Activated T-cell treated with anti-CD3 and anti-CD28 coated beads for 24 hours (primary cell): ENCODE results near the gene WDR45B.
"Not testable (repeated sequence)": the region's sequence is repeated elsewhere in the genome, so short reads cannot be mapped to it uniquely, and the experiment has no call there.

ENCODE experiments used
- DNase-seq: peaks from one replicate; pipeline ENCODE4 v3.0.0-alpha.2; 2020; ENCODE audit warnings: low read depth

The WDR45B gene

DNA sequence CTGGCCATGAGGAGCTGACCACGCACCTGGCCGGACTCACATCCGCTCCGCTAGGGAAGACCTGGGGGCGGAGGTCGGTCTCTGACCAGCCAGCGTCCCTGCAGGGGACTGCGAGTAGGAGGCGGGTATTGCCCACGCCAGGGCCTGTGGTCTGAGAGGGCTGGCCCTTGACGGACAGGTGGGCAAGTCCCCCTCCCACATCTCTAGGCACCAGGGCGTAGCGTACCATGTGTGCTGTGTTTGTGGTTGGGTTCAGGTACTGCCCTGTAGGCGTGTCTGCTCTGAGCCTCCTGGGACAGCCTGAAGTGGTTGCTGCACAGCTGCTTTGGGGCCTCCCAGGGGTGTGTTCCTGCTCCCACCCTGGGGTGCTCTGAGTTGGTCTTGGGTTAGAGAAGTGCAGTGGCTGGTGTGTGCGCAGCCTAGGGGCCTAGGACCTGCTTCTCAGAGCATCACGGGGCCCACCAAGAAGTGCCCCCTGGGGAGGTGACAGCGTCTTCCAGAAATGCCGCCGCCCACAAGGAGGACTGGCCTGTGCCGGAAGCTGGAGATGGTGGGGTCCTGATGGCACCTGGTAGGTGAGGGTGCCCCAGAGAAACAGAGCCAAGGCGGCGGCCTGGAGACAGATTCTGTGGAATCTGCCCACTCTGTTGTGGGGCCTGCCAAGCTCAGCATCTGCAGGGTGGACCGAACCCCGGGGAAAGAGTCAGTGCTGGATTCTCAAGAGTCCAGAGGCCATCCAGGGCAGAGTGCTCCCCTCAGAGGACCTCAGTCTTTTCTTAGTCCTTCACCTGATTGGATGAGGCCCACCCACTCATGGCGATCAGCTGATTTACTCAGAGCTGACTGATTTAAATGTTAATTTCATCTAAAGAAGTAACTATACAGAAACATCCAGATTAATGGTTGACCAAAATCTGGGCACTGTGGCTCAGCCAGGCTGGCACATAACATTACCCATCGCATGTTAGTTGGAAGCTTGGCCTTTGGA, 48.3 kb downstream of the WDR45B start:
- DNase-seq = no peak

DNA sequence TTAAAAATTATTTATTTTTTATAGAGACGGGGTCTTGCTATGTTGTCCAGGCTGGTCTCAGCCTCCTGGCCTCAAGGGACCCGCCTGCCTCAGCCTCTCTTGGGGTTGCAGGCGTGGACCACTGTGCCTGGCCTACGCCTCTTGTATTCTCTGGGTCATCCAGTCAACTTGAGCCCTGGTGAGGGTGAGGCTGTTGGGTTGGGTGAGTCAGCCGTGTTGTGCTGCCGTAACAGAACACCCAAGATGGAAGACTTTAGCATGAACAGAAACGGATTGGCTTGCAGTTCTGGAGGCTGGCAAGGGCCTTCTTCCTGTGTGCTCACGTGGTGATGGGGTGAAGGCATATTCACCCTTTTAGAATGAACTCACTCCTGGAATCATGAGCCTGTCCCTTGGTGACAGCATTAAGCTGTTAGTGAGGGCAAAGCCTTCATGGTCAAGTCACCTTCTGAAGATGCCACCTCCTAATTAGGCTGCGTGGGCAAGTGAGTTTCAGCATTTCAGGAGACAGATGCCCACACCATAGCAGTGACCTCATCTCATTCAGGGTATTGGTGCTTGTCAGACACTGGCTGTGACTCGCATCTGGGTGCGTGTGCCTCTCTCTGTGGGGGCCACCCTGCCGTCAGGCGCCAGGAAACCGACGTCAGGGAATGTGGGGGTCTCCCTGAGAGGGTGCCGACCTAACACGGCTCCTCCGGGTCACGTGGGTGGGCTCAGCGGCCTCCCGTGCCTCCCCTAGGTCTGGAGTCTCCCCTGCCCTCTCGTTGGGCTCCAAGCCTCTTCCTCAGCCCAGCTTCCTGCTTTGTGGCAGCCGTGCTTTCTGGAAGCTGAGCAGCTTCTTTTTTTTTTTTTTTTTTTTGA, 49.8 kb downstream of the WDR45B start:
- no peak for DNase-seq

DNA sequence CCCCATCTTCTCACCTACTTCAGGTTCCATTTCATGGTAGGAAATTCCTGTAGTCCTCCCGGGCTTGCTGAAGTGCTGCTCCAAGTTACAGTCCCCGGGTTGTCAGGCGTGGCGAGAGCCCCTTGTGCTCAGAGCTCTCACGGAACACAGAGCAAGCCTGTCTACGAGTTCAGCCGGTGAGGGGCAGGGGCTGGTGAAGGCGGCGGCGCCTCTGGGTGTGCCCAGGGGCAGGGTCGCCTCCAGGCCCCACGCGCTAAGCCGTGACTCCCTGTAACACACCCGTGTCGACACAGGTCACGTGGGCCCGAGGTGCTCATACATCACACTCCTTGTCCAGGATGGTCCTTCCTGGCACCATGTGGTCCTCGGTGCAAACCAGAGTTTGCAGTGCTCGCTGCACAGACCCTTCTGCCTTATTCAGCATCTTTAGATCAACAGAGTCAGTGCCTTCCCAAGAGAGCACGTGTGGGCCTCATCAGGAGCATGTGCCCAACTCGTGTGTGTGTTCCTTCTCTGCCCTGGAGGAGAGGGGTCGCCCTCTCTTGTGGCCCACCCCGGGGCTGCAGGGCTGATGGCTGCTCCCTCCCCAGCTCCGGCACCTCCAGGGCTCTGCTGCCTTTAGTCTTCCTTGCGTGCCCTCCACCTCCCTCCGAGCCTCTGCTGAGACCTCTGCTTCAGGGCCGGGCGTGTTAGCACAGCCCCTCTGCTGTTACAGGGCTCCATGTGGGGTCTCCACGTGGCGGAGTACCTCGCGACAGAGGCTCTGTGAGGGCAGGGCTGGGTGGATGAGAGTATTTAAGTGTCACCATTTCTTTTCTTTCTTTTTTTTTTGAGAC, 51.2 kb downstream of the WDR45B start:
- no peak for DNase-seq

DNA sequence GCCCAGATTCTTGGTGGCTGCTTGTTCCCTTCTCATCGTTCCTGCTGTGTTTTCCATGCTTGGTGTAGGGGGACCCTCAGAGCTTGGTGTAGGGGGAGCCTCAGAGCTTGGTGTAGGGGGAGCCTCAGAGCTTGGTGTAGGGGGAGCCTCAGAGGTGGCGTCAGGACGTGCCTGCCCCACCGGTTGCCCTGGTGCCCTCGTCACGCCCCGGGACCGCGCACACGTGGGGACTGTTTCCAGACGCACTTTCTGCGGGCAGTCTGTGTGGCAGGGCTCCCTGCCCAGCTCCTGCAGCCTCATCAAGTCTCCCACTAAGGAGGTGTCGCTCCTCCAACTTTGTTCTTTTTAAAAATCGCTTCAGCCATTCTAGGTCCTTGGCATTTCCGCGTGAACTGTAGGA, 51.9 kb downstream of the WDR45B start:
- DNase-seq = no peak

DNA sequence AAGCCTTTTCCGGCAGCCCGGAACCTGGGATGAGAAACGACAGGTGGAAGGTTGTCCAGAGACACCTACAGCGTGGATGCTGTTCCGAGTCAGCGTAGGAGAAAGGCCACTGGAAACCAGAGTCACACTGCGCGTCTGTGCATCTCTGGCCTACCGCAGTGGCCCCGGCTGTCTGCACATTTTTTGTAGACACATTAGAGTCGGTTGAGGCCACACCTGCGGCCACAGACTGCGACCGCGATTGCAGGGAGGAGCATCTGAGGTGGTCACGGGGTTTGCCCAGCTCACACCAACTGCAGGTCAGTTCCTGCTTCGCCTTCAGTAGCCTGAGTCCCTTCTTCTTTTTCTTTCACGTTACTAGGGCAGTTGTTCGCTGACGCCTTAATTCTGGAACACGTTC, 52.4 kb downstream of the WDR45B start:
- no peak for DNase-seq

DNA sequence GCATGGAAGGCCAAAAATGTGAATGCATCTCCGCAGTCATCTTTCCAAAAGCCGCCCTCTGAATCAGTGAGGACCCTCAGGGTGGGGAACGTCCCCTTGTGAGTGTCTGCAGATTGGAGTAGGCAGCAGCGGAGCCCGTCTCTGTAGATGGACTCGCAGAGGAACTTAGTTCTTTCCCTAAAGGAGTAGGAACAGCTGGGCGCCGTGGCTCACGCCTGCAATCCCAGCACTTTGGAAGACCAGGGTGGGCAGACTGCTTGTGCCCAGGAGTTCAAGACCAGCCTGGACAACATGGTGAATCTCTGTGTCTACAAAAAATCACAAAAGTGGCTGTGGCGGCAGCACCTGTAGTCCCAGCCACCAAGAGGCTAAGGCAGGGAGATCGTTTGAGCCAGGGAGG, 53.7 kb downstream of the WDR45B start:
- no peak for DNase-seq

DNA sequence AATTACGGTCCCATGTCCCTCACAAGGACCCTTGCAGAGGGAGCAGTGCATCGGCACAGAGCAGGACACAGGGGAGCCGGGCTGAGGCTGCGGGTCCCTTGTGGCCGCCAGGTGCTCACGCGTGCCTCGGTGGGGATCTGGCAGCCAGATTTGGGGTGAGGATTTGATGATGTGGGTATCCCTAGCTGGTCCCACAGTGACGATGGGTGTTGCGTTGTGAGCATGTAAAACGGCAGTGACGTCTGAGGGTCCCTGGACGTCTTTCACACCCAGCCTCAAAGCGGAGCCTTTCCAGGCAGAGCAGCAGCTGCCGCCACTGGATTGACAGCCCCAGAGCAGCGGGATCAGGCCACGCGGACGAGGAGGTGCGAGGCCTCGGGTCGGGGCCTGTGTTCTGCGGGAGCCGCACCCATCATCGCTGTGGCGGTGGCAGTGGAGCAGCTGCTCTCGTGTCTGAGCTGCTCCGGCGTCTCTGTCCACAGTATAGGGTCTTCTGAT, 54.6 kb downstream of the WDR45B start:
- DNase-seq = no peak

DNA sequence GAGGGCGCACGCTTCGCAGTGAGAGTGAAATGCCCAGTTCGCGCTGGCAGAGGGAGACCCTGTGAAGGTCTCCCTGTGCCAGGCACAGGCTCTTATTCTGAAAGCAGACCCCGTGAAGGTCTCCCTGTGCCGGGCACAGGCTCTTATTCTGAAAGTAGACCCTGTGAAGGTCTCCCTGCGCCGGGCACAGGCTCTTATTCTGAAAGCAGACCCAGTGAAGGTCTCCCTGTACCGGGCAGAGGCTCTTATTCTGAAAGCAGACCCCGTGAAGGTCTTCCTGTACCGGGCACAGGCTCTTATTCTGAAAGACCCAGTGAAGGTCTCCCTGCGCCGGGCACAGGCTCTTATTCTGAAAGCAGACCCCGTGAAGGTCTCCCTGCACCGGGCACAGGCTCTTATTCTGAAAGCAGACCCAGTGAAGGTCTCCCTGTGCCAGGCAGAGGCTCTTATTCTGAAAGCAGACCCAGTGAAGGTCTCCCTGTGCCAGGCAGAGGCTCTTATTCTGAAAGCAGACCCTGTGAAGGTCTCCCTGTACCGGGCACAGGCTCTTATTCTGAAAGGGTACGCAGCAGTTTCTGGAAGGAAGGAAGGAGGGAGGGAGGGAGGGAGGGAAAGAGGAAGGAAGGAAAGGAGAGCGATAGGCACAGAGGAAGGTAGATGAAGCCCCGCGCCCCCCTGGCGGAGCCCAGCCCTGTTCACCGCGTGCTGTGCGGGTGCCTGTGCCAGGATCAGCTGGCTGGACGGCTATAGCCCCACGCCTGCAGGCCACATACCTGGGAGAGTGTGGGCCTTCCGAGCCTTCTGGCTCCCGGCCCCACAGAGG, 55.3 kb downstream of the WDR45B start:
- DNase-seq = peak; percentile 52

DNA sequence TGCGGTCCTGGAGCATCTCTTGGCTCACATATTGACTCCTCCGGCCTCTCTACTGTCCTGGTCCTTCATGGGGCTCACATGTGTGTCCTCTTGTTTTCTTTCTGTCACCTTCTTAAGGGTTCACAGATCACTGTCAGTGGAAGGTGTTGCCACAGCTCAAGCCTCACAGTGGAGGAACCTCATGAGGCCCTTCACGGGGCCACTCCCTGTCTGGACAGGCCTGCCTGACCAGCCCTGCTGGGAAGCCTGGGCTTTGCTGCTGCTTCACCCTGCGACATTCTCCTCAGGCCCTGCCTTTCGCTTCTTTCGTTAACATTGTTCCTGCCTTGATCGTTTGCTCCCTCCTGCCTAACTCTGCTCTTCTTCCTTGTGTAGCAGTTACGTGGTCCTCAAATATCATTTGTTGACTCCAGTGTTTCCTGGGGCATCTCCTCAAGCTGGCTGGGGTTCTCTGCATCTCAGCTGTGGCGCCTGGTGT, 55.9 kb downstream of the WDR45B start:
- no peak for DNase-seq

DNA sequence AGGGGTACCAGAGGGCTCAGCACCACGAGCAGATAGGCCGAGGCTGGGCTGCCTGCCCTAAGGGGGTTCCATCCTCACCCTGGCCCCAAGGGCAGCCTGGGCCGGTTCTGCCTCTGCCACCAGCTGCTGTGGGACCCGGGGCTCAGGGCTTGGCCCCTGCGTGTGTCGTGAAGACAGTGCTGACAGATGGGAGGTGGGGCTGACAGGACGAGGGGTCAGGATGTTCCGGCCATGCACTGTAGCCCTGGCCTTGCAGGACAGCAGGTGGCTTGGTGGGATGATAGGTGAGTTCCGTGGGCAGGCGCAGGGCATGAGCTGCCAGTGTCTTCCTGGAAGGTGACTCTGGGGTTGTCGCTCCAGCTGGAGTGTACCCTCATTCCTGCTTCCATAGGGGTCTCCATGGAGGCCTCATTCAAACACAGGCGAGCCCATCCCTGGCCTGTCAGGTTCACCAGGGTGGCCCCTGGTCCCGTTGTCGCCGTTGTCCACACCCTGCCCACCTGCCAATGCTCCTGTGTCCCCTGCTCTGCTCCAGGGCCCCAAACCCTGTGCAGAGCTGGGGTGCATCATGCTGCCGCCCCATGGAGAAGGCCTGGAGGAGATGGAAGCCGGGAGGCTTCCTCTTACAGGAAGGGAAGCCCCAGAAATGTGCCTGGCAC, 57.2 kb downstream of the WDR45B start:
- DNase-seq = no peak

DNA sequence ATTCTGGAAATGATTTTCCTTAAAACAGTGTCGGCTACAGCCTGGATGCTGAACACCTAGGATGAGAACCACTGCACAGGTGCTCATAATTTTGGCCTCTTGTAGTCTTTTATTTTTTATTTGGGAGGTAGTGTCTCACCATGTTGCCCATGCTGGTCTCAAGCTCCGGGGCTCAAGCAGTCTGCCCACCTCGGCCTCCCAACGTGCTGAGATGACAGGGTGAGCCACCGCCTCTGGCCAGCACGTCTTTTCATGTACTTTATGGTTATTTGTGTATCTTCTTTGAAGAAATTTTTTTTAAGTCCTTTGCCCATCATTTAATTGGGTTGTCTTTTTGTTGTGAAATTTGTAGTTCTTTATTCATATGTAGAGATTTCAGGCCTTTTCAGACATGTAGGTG, 58.0 kb downstream of the WDR45B start:
- DNase-seq = no peak

DNA sequence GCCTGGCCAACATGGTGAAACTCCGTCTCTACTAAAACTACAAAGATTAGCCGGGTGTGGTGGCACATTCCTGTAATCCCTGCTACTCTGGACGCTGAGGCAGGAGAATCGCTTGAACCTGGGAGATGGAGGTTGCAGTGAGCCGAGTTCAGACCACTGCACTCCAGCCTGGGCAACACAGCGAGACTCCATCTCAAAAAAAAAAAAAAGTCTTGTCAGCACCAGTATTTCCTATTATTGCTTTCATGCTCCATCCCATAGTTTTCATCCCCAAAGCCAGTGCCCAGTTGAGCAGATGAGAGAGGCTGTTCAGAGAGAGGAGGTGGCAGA, 58.4 kb downstream of the WDR45B start:
- no peak for DNase-seq

DNA sequence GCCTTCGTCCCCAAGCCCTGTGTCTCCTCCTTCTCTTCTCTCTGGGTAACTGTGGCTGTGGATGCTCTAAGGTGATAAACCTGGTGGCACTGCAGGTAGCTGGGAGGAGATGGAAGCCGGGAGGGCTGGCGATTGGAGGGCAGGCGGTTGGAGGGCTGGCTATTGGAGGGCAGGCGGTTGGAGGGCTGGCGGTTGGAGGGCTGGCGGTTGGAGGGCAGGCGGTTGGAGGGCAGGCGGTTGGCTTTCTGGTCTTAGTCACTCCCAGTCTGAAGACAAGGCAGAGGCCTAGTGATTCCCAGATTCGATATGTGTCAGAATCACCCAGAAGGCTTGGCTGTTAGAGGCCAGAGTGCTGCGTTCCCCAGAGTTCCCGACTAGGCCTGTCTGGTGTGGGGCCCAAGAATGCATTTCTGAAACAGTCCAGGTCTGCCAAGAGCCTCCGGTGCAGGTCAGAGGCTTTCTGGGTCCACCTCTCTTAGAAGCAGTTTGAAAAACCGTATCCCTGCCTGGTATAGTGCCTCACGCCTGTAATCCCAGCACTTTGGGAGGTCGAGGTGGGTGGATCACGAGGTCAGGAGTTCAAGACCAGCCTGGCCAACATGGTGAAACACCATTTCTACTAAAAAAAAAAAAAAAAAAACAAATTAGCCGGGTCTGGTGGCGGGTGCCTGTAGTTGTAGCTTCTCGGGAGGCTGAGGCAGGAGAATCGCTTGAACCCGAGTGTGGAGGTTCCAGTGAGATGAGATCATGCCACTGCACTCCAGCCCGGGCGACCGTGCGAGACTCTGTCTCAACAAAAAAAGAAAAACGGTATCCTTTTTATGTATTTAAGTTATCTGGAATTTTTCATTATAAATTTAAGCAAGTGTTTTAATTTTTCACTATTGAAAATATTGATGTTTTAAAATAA, 59.7 kb downstream of the WDR45B start:
- DNase-seq = no peak

DNA sequence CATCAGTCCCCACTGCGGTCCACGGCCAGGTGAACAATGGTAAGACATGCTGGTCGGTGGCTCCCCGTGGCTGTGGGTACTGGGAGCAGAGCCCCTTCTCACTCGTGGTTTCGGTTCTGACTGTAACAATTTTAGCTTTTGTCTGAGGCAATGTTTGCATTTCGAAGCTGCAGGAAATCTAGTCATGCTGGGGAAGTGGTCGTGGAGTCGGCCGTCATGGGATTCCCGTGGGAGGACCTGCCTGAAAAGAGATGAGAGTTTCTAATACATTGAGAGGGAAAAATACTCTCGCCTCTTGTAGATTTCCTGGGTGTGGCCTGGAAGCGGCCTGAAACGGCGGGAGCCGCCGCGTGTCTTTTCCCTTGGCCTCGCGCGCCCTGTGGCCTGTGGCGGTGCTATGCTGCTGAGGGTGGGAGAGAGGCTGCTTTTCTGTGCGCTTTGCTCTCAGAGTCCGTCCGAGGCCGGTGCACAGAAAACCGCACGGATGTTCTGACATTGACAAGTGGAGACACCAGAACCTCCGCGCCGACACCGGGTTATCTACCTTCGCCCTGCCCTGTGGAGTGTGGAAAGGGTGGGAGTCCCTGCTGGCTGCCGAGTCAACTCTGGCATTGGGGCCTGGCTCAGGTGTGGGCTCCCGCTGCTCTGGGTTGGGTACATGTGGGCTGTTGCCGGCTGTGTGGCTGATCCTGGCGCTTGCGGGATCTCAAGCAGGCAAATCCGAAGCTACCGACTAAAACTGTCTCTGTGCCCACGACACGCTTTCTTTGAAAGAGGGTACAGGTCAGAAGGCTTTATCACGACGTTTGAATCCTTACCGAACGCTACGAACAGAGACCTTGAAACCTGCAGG, 60.8 kb downstream of the WDR45B start:
- DNase-seq = no peak

DNA sequence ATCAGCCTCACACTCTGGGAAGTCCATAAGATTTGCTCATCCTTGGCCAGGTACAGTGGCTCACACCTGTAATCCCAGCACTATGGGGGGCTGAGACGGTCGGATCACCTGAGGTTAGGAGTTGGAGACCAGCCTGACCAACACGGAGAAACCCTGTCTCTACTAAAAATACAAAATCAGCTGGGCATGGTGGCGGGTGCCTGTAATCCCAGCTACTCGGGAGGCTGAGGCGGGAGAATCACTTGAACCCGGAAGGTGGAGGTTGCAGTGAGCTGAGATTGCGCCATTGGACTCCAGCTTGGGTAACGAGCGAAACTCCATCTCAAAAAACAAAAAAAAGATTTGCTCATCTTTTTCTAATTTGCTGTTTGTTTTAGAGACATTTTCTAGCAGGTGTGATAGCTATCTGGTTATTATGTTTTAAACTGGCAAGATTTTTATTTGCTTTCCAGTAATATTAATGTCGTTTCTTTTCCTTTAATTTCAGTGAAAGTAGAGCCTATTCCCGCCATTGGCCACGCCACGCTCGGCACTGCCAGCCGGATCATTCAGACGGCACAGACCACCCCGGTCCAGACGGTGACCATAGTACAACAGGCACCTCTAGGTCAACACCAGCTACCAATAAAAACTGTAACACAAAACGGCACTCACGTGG, 61.5 kb downstream of the WDR45B start:
- no peak for DNase-seq

DNA sequence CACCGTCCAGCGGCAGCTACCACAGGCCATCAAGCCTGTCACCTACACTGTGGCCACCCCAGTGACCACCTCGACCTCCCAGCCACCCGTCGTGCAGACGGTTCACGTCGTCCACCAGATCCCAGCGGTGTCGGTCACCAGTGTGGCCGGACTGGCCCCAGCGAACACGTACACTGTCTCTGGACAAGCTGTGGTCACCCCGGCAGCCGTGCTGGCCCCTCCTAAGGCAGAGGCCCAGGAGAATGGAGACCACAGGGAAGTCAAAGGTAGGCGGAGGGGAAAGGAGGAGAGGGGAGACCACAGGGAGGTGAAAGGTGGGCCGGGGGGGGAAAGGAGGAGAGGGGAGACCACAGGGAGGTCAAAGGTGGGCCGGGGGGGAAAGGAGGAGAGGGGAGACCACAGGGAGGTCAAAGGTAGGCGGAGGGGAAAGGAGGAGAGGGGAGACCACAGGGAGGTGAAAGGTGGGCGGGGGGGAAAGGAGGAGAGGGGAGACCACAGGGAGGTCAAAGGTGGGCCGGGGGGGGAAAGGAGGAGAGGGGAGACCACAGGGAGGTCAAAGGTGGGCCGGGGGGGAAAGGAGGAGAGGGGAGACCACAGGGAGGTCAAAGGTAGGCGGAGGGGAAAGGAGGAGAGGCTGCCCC, 62.2 kb downstream of the WDR45B start:
- not testable (repeated sequence) for DNase-seq

DNA sequence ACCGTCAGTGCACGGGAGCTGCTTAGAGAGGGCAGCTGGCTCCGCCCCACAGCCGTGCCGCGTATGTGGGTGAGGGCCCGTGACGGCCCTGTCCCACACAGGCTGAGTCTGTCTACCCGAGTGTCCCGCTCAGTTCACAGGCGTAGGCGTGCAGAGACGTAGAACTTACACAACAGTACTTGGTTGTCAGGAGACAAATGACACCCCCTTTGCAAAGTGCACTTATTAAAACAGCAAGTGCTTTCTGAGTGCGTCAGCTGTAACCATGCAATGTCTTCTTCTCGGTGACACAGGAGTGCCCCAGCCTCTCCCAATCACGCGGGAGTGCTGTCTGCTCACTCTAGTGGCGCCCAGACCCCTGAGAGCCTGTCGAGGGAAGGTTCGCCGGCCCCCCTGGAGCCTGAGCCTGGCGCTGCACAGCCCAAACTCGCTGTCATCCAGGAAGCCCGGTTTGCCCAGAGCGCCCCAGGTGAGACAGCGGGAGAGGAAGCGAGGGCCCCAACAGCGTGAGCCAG, 64.5 kb downstream of the WDR45B start:
- no peak for DNase-seq
